ENCODE data around the gene S100A8.
"Not testable (repeated sequence)": the region's sequence is repeated elsewhere in the genome, so short reads cannot be mapped to it uniquely, and the experiment has no call there.

S100A8 gene

DNA sequence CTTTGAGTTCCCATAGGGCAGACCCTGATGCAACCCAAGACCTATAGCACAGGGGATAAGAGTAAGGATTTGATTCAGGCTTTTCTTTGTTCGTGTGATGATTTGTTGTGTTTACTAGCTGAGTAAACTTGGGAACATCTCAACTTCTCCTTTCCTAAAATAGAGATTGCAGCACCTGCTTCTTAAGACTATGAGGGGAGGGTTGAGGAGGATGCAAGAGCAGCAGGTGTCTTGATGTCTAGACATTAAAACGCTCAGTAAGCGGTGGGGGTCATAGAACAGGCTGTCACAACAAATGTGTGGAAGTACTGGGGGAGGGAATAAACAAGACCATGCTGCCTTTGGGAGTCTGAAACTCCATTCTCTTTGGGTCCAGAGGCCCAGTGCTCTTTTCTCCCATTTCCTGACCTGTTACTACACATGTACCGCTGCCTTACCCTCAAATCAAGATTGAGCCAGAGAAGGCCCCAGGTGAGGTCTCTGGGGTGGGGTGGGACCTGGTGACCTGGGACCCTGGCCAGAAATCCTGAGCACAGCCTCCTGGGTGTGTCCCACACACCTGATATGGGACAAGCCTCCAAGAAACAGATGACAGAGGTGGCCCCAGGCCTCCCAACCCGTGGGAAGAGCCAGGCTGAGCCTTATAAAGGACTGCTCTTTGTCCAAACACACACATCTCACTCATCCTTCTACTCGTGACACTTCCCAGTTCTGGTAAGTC, 25.1 kb upstream of the S100A8 start, which contains the start of gene S100A7A:
Gene S100A7A (plus strand): TSS at position 671 of the 721 bp plus-strand sequence. CDS start 1,563 bp downstream, outside the sequence.
- no peak for DNase-seq (ENCODE audit: low read depth)

GRCh38 chr1:153413961-153414360, 23.1 kb upstream of the S100A8 start:
- DNase-seq (ENCODE audit: low read depth), result not testable (repeated sequence)

DNA sequence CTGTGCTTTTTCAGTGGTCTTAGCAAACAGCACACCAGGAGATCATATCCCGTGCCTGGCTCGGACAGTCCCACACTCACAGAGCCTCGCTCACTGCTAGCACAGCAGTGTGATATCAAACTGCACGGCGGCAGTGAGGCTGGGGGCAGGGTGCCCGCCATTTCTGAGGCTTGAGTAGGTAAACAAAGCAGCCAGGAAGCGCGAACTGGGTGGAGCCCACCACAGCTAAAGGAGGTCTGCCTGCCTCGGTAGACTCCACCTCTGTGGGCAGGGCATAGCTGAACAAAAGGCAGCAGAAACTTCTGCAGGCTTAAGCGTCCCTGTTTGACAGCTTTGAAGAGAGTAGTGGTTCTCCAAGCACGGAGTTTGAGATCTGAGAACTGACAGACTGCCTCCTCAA, 16.4 kb upstream of the S100A8 start:
- DNase-seq (ENCODE audit: low read depth), result not testable (repeated sequence)

- not testable (repeated sequence) for DNase-seq (ENCODE audit: low read depth)
Measured at GRCh38 chr1:153405825-153406599, 15.1 kb upstream of the S100A8 start.

- no peak for DNase-seq (ENCODE audit: low read depth)
Measured at GRCh38 chr1:153404768-153405167, 13.9 kb upstream of the S100A8 start.

- DNase-seq (ENCODE audit: low read depth), result no peak
Measured at GRCh38 chr1:153404086-153404635, 13.3 kb upstream of the S100A8 start.

- no peak for DNase-seq (ENCODE audit: low read depth)
Measured at GRCh38 chr1:153403421-153404085, 12.7 kb upstream of the S100A8 start.

- no peak for DNase-seq (ENCODE audit: low read depth)
Measured at GRCh38 chr1:153402226-153402625, 11.4 kb upstream of the S100A8 start.

- no peak for DNase-seq (ENCODE audit: low read depth)
Measured at GRCh38 chr1:153401461-153401860, 10.6 kb upstream of the S100A8 start.

DNA sequence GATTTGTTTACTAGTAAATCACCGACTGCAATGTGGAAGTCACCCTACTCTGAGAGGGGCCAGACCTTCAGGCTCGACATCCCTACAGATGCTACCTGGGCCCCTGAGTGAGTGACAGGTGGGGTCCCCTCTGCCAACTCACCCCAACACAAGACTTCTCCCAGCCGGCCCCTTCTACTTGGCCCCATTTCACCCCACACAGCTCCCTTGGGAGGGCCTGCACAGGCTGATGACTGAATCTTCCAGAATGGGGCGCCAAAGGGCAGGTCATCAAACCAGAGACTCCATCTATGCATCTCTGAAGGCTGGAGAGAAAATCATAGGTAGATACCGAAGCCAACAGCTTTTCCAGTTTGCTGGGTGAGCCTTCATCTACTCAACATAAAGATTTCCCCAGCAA, 9.4 kb upstream of the S100A8 start:
- DNase-seq (ENCODE audit: low read depth), result no peak

GRCh38 chr1:153399401-153400055, 8.7 kb upstream of the S100A8 start:
- no peak for DNase-seq (ENCODE audit: low read depth)

DNA sequence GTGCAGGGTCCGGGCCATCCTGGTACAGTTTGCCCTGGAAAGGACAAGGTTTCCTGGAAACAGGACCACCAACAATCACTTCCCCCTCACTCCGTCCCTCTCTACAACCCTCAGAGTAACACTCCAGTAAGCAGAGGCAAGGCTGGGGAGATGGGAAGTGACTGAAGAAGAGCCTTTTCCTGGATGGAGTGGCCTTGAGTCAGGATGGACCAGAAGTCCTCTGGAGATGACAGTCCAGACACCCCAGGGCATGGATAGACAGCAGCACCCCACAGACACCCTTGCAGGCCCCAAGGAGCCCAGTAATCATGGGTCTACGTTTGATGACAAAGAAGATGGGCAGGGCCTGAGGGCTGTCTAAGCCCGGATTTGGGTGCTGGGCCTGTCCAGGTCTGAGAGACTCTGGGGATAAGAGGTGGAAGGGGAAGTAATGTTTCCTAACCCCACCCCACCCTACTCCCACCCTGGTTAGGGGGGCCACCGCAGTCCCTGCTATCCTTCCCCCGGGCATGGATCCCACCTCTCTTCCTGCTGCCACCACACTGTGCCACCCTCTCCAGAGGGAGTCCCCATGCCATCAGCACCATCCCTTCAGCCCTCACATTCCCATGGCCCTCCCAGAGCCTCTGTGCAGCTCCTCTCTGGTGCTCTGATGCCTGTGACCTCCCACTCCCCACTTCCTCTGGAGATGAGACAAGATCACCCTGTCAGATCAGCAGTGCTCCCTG, 7.2 kb upstream of the S100A8 start:
- no peak for DNase-seq (ENCODE audit: low read depth)

GRCh38 chr1:153397051-153397923, 6.4 kb upstream of the S100A8 start:
- DNase-seq (ENCODE audit: low read depth), result no peak

GRCh38 chr1:153396461-153396860, 5.6 kb upstream of the S100A8 start:
- no peak for DNase-seq (ENCODE audit: low read depth)

GRCh38 chr1:153395776-153396175, 4.9 kb upstream of the S100A8 start:
- no peak for DNase-seq (ENCODE audit: low read depth)

DNA sequence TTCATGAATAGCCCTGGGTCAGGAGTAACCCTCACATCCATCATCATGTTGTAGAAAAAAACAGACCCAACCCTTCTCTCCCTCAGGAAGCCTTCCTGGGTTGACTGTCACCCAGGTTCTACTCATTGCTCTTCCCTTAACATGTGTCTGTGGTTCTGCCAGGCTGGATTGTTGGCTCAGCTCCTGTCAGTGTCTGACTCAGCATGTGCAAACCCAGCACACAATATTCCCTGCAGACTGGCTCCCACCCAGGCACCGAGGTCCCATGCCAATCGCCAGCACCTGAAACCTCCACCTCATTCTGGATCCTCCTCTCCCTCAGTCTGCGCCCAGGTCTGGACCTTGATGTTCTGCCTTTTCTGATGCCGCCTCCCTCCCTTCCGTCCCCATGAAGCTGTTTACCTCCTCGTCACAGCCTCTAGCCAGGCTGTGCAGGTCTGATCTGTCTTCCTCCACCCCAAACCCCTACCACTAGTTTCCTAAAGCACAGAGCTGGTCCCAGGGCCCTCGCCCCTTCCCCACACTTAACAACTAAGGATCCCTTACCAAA, 4.3 kb upstream of the S100A8 start:
- DNase-seq (ENCODE audit: low read depth), result no peak

GRCh38 chr1:153394391-153394790, 3.5 kb upstream of the S100A8 start:
- no peak for DNase-seq (ENCODE audit: low read depth)

DNA sequence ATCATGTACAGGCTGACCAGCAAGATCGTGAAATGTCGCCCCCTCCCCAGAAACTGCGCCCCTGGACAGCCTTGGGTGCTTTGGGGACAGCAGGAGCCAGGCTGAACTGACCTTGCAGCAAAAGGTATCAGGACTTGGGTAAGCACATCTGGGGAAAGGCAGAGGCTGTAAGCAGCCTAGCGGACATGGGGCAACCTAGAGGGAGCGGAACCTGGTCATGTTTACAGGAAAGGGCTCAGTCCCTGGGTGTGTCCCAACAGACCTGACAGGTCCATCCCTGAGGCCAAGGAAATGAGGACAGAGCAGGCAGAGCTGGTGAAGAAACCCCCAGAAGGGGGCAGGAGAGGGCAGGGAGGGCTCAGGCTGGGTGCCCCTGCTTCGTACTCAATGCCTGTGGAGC, 3.1 kb upstream of the S100A8 start:
- DNase-seq (ENCODE audit: low read depth), result no peak

DNA sequence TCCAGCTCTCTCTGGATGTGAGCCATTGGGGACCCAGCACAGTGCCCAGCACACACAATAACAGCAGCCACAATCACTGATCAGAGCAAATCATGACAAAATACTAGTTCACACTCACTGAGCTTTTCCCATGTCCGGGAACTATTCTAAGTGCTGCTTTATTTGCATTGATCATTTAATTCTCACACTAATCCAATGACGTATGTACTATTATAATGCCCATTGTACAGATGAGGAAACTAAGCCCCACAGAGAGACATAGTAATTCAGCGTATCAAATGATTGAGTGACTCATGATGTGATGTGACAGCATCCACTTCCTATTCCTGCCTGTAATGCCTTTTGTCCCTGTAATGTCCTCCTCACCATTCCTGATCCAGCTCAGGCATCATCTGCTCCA, 1.9 kb upstream of the S100A8 start:
- DNase-seq (ENCODE audit: low read depth), result no peak

DNA sequence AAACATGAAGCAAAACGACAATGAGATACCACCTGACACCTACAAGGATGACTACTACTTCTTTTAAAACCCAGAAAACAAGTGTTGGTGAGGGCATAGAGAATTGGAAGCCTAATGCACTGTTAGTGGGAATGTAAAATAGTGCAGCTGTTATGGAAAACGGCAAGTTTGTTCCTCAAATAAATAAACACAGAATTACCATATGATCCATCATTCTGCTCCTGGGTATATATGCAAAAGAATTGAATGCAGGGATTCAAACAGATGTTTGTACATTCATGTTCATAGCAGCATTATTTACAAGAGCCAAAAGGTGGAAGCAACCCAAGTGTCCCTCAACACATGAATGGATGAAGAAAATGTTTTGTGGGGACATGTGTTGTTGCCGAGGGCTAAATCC, 1.4 kb upstream of the S100A8 start:
- DNase-seq (ENCODE audit: low read depth), result no peak

Measured in fibroblast of gingiva (primary cell).